Effector memory CD8-positive, alpha-beta T cell (primary cell): Measurements from ENCODE around the gene P4HB.

Experiments
- ATAC-seq: fragments of 150-1000 bp; cut with Tn5 transposase; replicated peaks from 2 replicates; pipeline ENCODE4 v1.10.0; 2021; ENCODE audit warnings: mild to moderate bottlenecking, moderate library complexity
- DNase-seq, 3 experiments: peaks; one replicate each; pipeline ENCODE4 v3.0.0; 2021
- H3K27ac Mint-ChIP-seq, 2 donors: one replicate each; pipeline ENCODE4 v1.8.0; 2022; ENCODE audit warnings: mild to moderate bottlenecking in 2 of 2, mixed read lengths in 2 of 2, moderate library complexity in 2 of 2
- H3K27me3 Mint-ChIP-seq, 2 donors: one replicate each; pipeline ENCODE4 v1.8.0; 2022; ENCODE audit warnings: mixed read lengths in 2 of 2
- H3K36me3 Mint-ChIP-seq: one replicate; pipeline ENCODE4 v1.8.0; 2022; ENCODE audit warnings: mild to moderate bottlenecking, moderate library complexity, mixed read lengths; ENCODE audit not compliant: insufficient read depth
- H3K4me1 Mint-ChIP-seq, 2 donors: one replicate each; pipeline ENCODE4 v1.8.0; 2022; ENCODE audit warnings: low read depth in 2 of 2, mixed read lengths in 2 of 2
- H3K4me3 Mint-ChIP-seq, 2 donors: one replicate each; pipeline ENCODE4 v1.8.0; 2022; ENCODE audit warnings: mild to moderate bottlenecking in 2 of 2, mixed read lengths in 2 of 2, moderate library complexity in 2 of 2
- H3K9me3 Mint-ChIP-seq, 2 donors: one replicate each; pipeline ENCODE4 v1.8.0; 2022; ENCODE audit warnings: mixed read lengths in 2 of 2

Gene P4HB

GRCh38 chr17:81888105-81888987, 28.0 kb upstream of the P4HB start:
- H3K4me1 Mint-ChIP-seq: peaks cover 4 to 17% of the 10 kb centered on the region in 2 donors
- ATAC-seq: no peak
- no peak for DNase-seq
- H3K27ac Mint-ChIP-seq: peak overlapping the region; percentile 77 to 86
- H3K36me3 Mint-ChIP-seq: peaks cover 80% of the 10 kb centered on the region
- H3K4me3 Mint-ChIP-seq: peak overlapping the region; percentile 91 to 93
- no peaks in the 10 kb centered on the region for H3K27me3 Mint-ChIP-seq
- H3K9me3 Mint-ChIP-seq: no peaks in the 10 kb centered on the region

- no peaks in the 10 kb centered on the region for H3K9me3 Mint-ChIP-seq
- peak overlapping the region in 1 of 2 donors; percentile 7 for H3K27ac Mint-ChIP-seq
- ATAC-seq (no peak), DNase-seq (no peak)
- H3K27me3 Mint-ChIP-seq: no peaks in the 10 kb centered on the region
- H3K36me3 Mint-ChIP-seq: peaks cover 85% of the 10 kb centered on the region
- H3K4me3 Mint-ChIP-seq: no peak overlapping the region
- peaks cover 4 to 14% of the 10 kb centered on the region in 2 donors for H3K4me1 Mint-ChIP-seq
These were observed 25.7 kb upstream of the P4HB start for GRCh38 chr17:81885869-81886548.

GRCh38 chr17:81885454-81885853, 25.1 kb upstream of the P4HB start:
- Mint-ChIP-seq H3K27me3 (no peaks in the 10 kb centered on the region), H3K4me3 (no peak overlapping the region), H3K27ac (peak overlapping the region in 1 of 2 donors; percentile 7), H3K36me3 (peaks cover 86% of the 10 kb centered on the region), H3K9me3 (no peaks in the 10 kb centered on the region), H3K4me1 (peaks cover 4 to 14% of the 10 kb centered on the region in 2 donors)
- DNase-seq (no peak), ATAC-seq (no peak)

- H3K27ac Mint-ChIP-seq: peak overlapping the region in 1 of 2 donors; percentile 59
These were observed 24.6 kb upstream of the P4HB start for GRCh38 chr17:81884968-81885367.

GRCh38 chr17:81884520-81884919, 24.2 kb upstream of the P4HB start:
- Mint-ChIP-seq H3K9me3 (no peaks in the 10 kb centered on the region), H3K4me3 (no peak overlapping the region), H3K27me3 (no peaks in the 10 kb centered on the region), H3K36me3 (peaks cover 88% of the 10 kb centered on the region), H3K27ac (peak overlapping the region in 1 of 2 donors; percentile 59), H3K4me1 (peaks cover 4 to 14% of the 10 kb centered on the region in 2 donors)
- DNase-seq: no peak
- no peak for ATAC-seq

More at GRCh38 chr17:81884968-81885367, 24.6 kb upstream of the P4HB start:
- ATAC-seq: no peak
- Mint-ChIP-seq H3K9me3 (no peaks in the 10 kb centered on the region), H3K27me3 (no peaks in the 10 kb centered on the region), H3K4me3 (no peak overlapping the region), H3K4me1 (peaks cover 4 to 14% of the 10 kb centered on the region in 2 donors), H3K36me3 (peaks cover 88% of the 10 kb centered on the region)
- DNase-seq: no peak

- Mint-ChIP-seq H3K9me3 (no peaks in the 10 kb centered on the region), H3K4me3 (no peak overlapping the region), H3K27me3 (no peaks in the 10 kb centered on the region), H3K36me3 (peaks cover 53% of the 10 kb centered on the region), H3K4me1 (no peaks in the 10 kb centered on the region), H3K27ac (no peak overlapping the region)
- ATAC-seq (no peak), DNase-seq (no peak)
These were observed 18.8 kb upstream of the P4HB start for GRCh38 chr17:81879121-81879520.

- Mint-ChIP-seq H3K27ac (no peak overlapping the region), H3K4me1 (no peaks in the 10 kb centered on the region), H3K36me3 (peaks cover 48% of the 10 kb centered on the region), H3K4me3 (no peak overlapping the region), H3K27me3 (no peaks in the 10 kb centered on the region), H3K9me3 (no peaks in the 10 kb centered on the region)
- ATAC-seq (no peak), DNase-seq (no peak)
These were observed 18.0 kb upstream of the P4HB start for GRCh38 chr17:81878294-81878693.

- Mint-ChIP-seq H3K9me3 (no peaks in the 10 kb centered on the region), H3K36me3 (peaks cover 43% of the 10 kb centered on the region), H3K27me3 (no peaks in the 10 kb centered on the region), H3K27ac (peak overlapping the region in 1 of 2 donors; percentile 38), H3K4me3 (no peak overlapping the region), H3K4me1 (peaks cover 4 to 5% of the 10 kb centered on the region in 2 donors)
- no peak for ATAC-seq
- no peak for DNase-seq
These were observed 17.2 kb upstream of the P4HB start for GRCh38 chr17:81877569-81877968.

- peaks cover 19 to 25% of the 10 kb centered on the region in 2 donors for H3K4me1 Mint-ChIP-seq
- ATAC-seq (peak; percentile 47), DNase-seq (peak; percentile 93 to 95 (median 95))
- peak overlapping the region; percentile 81 to 82 for H3K4me3 Mint-ChIP-seq
- no peaks in the 10 kb centered on the region for H3K9me3 Mint-ChIP-seq
- no peaks in the 10 kb centered on the region for H3K27me3 Mint-ChIP-seq
- peaks cover 65% of the 10 kb centered on the region for H3K36me3 Mint-ChIP-seq
- H3K27ac Mint-ChIP-seq: peak overlapping the region; percentile 93
These were observed 11.3 kb upstream of the P4HB start for GRCh38 chr17:81871387-81872230.

- Mint-ChIP-seq H3K4me1 (peaks cover 19 to 25% of the 10 kb centered on the region in 2 donors), H3K4me3 (peak within 1 kb of the TSS; percentile 81 to 86), H3K36me3 (peaks cover 65% of the 10 kb centered on the region)
These were observed 10.6 kb upstream of the P4HB start, which contains the start of gene ARHGDIA for GRCh38 chr17:81870981-81871386. ARHGDIA (minus strand) TSS chr17:81871337; CDS start chr17:81869930, 1,407 bp downstream.

GRCh38 chr17:81870131-81870980, 10.0 kb upstream of the P4HB start:
- DNase-seq: peak; percentile 36 to 41 (median 40)
- peaks cover 71% of the 10 kb centered on the region for H3K36me3 Mint-ChIP-seq

More at GRCh38 chr17:81870981-81871386, 10.6 kb upstream of the P4HB start, which contains the start of gene ARHGDIA:
- ATAC-seq (peak; percentile 72), DNase-seq (no peak)
- Mint-ChIP-seq H3K27me3 (no peaks in the 10 kb centered on the region), H3K27ac (peak within 1 kb of the TSS; percentile 93 to 97), H3K9me3 (no peaks in the 10 kb centered on the region)

More at GRCh38 chr17:81870131-81870980, 10.0 kb upstream of the P4HB start:
- Mint-ChIP-seq H3K9me3 (no peaks in the 10 kb centered on the region), H3K4me1 (peaks cover 21 to 27% of the 10 kb centered on the region in 2 donors), H3K27me3 (no peaks in the 10 kb centered on the region), H3K27ac (peak overlapping the region; percentile 85 to 97), H3K4me3 (peak overlapping the region; percentile 78 to 86)
- ATAC-seq: peak; percentile 31
